SK-N-SH (cell line): ENCODE results near the gene MALRD1.

Experiments
- ELF1 ChIP-seq: IDR thresholded peaks from 2 replicates; pipeline ENCODE4 v1.4.0; 2012
- JUND ChIP-seq: IDR thresholded peaks from 2 replicates; pipeline ENCODE4 v1.4.0; 2012
- MAX ChIP-seq: IDR thresholded peaks from 2 replicates; pipeline ENCODE4 v1.4.0; 2012; ENCODE audit warnings: low read depth
- POLR2AphosphoS5 ChIP-seq: IDR thresholded peaks from 2 replicates; pipeline ENCODE4 v1.6.1; 2012; ENCODE audit warnings: low read depth, low read length
- RFX5 ChIP-seq: IDR thresholded peaks from 2 replicates; pipeline ENCODE4 v1.6.1; 2012; ENCODE audit warnings: mild to moderate bottlenecking, improper control_type of control experiment, low read length
- SIN3A ChIP-seq: IDR thresholded peaks from 2 replicates; pipeline ENCODE4 v1.6.1; 2012; ENCODE audit warnings: low read depth, mild to moderate bottlenecking, low read length, moderate library complexity, borderline replicate concordance
- SMC3 ChIP-seq: IDR thresholded peaks from 2 replicates; pipeline ENCODE4 v1.6.1; 2012; ENCODE audit warnings: low read depth, low read length, improper control_type of control experiment
- TAF1 ChIP-seq: IDR thresholded peaks from 2 replicates; pipeline ENCODE4 v1.6.1; 2012; ENCODE audit warnings: low read depth, mild to moderate bottlenecking, low read length, moderate library complexity, borderline replicate concordance
- TF ChIP-seq, protein P1 (sequence below): fragments of 200-600 bp; sonication (generic); IDR thresholded peaks from 2 replicates; pipeline ENCODE4 v1.6.1; 2017; ENCODE audit warnings: antibody characterized with exemption, mild to moderate bottlenecking, moderate library complexity
- TF ChIP-seq, protein P2 (sequence below): IDR thresholded peaks from 2 replicates; pipeline ENCODE4 v1.6.1; 2012; ENCODE audit warnings: mild to moderate bottlenecking, low read depth, low read length, moderate library complexity

GRCh38 chr10:19488592-19489280 is 440.1 kb downstream of the MALRD1 start:
- TF ChIP-seq, protein P1, sequence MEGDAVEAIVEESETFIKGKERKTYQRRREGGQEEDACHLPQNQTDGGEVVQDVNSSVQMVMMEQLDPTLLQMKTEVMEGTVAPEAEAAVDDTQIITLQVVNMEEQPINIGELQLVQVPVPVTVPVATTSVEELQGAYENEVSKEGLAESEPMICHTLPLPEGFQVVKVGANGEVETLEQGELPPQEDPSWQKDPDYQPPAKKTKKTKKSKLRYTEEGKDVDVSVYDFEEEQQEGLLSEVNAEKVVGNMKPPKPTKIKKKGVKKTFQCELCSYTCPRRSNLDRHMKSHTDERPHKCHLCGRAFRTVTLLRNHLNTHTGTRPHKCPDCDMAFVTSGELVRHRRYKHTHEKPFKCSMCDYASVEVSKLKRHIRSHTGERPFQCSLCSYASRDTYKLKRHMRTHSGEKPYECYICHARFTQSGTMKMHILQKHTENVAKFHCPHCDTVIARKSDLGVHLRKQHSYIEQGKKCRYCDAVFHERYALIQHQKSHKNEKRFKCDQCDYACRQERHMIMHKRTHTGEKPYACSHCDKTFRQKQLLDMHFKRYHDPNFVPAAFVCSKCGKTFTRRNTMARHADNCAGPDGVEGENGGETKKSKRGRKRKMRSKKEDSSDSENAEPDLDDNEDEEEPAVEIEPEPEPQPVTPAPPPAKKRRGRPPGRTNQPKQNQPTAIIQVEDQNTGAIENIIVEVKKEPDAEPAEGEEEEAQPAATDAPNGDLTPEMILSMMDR = no peak
- no peak for TF ChIP-seq POLR2AphosphoS5
- TF ChIP-seq TAF1 = no peak
- no peak for TF ChIP-seq MAX
- TF ChIP-seq, protein P2, sequence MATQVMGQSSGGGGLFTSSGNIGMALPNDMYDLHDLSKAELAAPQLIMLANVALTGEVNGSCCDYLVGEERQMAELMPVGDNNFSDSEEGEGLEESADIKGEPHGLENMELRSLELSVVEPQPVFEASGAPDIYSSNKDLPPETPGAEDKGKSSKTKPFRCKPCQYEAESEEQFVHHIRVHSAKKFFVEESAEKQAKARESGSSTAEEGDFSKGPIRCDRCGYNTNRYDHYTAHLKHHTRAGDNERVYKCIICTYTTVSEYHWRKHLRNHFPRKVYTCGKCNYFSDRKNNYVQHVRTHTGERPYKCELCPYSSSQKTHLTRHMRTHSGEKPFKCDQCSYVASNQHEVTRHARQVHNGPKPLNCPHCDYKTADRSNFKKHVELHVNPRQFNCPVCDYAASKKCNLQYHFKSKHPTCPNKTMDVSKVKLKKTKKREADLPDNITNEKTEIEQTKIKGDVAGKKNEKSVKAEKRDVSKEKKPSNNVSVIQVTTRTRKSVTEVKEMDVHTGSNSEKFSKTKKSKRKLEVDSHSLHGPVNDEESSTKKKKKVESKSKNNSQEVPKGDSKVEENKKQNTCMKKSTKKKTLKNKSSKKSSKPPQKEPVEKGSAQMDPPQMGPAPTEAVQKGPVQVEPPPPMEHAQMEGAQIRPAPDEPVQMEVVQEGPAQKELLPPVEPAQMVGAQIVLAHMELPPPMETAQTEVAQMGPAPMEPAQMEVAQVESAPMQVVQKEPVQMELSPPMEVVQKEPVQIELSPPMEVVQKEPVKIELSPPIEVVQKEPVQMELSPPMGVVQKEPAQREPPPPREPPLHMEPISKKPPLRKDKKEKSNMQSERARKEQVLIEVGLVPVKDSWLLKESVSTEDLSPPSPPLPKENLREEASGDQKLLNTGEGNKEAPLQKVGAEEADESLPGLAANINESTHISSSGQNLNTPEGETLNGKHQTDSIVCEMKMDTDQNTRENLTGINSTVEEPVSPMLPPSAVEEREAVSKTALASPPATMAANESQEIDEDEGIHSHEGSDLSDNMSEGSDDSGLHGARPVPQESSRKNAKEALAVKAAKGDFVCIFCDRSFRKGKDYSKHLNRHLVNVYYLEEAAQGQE = no peak
- no peak for TF ChIP-seq ELF1
- no peak for TF ChIP-seq JUND
- TF ChIP-seq SIN3A = no peak
- TF ChIP-seq SMC3 = no peak
- TF ChIP-seq RFX5 = no peak
